Measurements from ENCODE around the gene TM9SF1. TPM values are rescaled to one million over a fixed set of nuclear protein-coding genes. Genes with fewer than 3 reads are reported as not detected.
A peak's percentile ranks its signal among the peaks of the same experiment; 100 is the strongest.

TM9SF1 gene
- total and polyA plus RNA-seq, 9 of the 15 experiments (the other 6 are each of a cell fraction or from before 2014, with no cell fraction given): 5.3 to 20.3 (median 11.8) TPM

GRCh38 chr14:24160850-24161804, 34.1 kb downstream of the TM9SF1 start, which contains the start of gene IRF9 (continued):
- TF ChIP-seq YY1 (IDR thresholded peaks at IDR 0.05; ENCODE audit: borderline replicate concordance in 1 of 3, control insufficient read depth in 1 of 3, extremely low read depth in 1 of 3, insufficient read depth in 3 of 3, insufficient read length in 1 of 3, insufficient replicate concordance in 2 of 3, low read depth in 1 of 3, low read length in 2 of 3) (peak in 1 of 3 experiments; percentile 25), ESRRA (IDR thresholded peaks at IDR 0.05; ENCODE audit: borderline replicate concordance, low read depth) (peak; percentile 67; the same call in 1 of the 2 replicates), CHAMP1 (IDR thresholded peaks at IDR 0.05) (no peak), NELFE (IDR thresholded peaks at IDR 0.05; ENCODE audit: insufficient read depth, insufficient read length) (no peak), ZNF239 (CRISPR knock-in tag; IDR thresholded peaks at IDR 0.05) (no peak), ZNF395 (CRISPR knock-in tag; IDR thresholded peaks at IDR 0.05) (peak; percentile 52; the same call in 1 of the 2 replicates), TCF7L2 (IDR thresholded peaks at IDR 0.05; ENCODE audit: low read depth, low read length) (no peak), NCOA2 (IDR thresholded peaks at IDR 0.05; ENCODE audit: partially characterized antibody in 2 of 2) (no peak)
- TF ChIP-seq, protein P1, sequence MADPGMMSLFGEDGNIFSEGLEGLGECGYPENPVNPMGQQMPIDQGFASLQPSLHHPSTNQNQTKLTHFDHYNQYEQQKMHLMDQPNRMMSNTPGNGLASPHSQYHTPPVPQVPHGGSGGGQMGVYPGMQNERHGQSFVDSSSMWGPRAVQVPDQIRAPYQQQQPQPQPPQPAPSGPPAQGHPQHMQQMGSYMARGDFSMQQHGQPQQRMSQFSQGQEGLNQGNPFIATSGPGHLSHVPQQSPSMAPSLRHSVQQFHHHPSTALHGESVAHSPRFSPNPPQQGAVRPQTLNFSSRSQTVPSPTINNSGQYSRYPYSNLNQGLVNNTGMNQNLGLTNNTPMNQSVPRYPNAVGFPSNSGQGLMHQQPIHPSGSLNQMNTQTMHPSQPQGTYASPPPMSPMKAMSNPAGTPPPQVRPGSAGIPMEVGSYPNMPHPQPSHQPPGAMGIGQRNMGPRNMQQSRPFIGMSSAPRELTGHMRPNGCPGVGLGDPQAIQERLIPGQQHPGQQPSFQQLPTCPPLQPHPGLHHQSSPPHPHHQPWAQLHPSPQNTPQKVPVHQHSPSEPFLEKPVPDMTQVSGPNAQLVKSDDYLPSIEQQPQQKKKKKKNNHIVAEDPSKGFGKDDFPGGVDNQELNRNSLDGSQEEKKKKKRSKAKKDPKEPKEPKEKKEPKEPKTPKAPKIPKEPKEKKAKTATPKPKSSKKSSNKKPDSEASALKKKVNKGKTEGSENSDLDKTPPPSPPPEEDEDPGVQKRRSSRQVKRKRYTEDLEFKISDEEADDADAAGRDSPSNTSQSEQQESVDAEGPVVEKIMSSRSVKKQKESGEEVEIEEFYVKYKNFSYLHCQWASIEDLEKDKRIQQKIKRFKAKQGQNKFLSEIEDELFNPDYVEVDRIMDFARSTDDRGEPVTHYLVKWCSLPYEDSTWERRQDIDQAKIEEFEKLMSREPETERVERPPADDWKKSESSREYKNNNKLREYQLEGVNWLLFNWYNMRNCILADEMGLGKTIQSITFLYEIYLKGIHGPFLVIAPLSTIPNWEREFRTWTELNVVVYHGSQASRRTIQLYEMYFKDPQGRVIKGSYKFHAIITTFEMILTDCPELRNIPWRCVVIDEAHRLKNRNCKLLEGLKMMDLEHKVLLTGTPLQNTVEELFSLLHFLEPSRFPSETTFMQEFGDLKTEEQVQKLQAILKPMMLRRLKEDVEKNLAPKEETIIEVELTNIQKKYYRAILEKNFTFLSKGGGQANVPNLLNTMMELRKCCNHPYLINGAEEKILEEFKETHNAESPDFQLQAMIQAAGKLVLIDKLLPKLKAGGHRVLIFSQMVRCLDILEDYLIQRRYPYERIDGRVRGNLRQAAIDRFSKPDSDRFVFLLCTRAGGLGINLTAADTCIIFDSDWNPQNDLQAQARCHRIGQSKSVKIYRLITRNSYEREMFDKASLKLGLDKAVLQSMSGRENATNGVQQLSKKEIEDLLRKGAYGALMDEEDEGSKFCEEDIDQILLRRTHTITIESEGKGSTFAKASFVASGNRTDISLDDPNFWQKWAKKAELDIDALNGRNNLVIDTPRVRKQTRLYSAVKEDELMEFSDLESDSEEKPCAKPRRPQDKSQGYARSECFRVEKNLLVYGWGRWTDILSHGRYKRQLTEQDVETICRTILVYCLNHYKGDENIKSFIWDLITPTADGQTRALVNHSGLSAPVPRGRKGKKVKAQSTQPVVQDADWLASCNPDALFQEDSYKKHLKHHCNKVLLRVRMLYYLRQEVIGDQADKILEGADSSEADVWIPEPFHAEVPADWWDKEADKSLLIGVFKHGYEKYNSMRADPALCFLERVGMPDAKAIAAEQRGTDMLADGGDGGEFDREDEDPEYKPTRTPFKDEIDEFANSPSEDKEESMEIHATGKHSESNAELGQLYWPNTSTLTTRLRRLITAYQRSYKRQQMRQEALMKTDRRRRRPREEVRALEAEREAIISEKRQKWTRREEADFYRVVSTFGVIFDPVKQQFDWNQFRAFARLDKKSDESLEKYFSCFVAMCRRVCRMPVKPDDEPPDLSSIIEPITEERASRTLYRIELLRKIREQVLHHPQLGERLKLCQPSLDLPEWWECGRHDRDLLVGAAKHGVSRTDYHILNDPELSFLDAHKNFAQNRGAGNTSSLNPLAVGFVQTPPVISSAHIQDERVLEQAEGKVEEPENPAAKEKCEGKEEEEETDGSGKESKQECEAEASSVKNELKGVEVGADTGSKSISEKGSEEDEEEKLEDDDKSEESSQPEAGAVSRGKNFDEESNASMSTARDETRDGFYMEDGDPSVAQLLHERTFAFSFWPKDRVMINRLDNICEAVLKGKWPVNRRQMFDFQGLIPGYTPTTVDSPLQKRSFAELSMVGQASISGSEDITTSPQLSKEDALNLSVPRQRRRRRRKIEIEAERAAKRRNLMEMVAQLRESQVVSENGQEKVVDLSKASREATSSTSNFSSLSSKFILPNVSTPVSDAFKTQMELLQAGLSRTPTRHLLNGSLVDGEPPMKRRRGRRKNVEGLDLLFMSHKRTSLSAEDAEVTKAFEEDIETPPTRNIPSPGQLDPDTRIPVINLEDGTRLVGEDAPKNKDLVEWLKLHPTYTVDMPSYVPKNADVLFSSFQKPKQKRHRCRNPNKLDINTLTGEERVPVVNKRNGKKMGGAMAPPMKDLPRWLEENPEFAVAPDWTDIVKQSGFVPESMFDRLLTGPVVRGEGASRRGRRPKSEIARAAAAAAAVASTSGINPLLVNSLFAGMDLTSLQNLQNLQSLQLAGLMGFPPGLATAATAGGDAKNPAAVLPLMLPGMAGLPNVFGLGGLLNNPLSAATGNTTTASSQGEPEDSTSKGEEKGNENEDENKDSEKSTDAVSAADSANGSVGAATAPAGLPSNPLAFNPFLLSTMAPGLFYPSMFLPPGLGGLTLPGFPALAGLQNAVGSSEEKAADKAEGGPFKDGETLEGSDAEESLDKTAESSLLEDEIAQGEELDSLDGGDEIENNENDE (IDR thresholded peaks at IDR 0.05; ENCODE audit: low read depth, low read length): no peak
